K562 (cell line): ENCODE measurements around the gene SLC22A15.

Source experiments
- CREB1 ChIP-seq, 2 experiments: sonication (generic) in 1 of 2; formaldehyde crosslinking in 1 of 2; IDR thresholded peaks; 2 replicates each; pipeline versions ENCODE4 v1.6.1 to v1.8.0; 2012 to 2022; ENCODE audit warnings: inconsistent platforms in 1 of 2, mild to moderate bottlenecking in 1 of 2, missing genetic modification reagents in 1 of 2, moderate library complexity in 1 of 2
- CTCFL ChIP-seq: IDR thresholded peaks from 2 replicates; pipeline ENCODE4 v1.6.1; 2011; ENCODE audit warnings: borderline replicate concordance, low read depth, mild to moderate bottlenecking, moderate library complexity, low read length; ENCODE audit not compliant: insufficient read depth, poor library complexity, severe bottlenecking
- EZH2 ChIP-seq: IDR thresholded peaks from 2 replicates; pipeline ENCODE4 v1.6.1; 2012; ENCODE audit warnings: low read depth, mild to moderate bottlenecking, inconsistent platforms, low read length, borderline replicate concordance
- MEIS2 ChIP-seq: fragments of 450-650 bp; IDR thresholded peaks from 2 replicates; pipeline ENCODE4 v1.6.1; 2014; ENCODE audit warnings: mild to moderate bottlenecking; ENCODE audit not compliant: partially characterized antibody
- TAF9B ChIP-seq: fragments of 450-650 bp; IDR thresholded peaks from 2 replicates; pipeline ENCODE4 v1.6.1; 2018; ENCODE audit warnings: mild to moderate bottlenecking; ENCODE audit not compliant: partially characterized antibody
- ZNF444 ChIP-seq: fragments of 250-450 bp; sonication (Bioruptor Pico); IDR thresholded peaks from 2 replicates; pipeline ENCODE4 v1.4.0; 2020; ENCODE audit warnings: mild to moderate bottlenecking, moderate library complexity
- ZNF77 ChIP-seq: fragments of 250-450 bp; sonication (Bioruptor Pico); IDR thresholded peaks from 2 replicates; pipeline ENCODE4 v1.5.0; 2020
- TF ChIP-seq, protein P1 (sequence below): fragments of 450-650 bp; formaldehyde crosslinking; IDR thresholded peaks from 2 replicates; pipeline ENCODE4 v1.4.0; 2022; ENCODE audit warnings: mild to moderate bottlenecking, moderate library complexity
- TF ChIP-seq, protein P2 (sequence below), 3 experiments: IDR thresholded peaks in 2 of 3; conservative IDR thresholded peaks in 1 of 3; 2 replicates each; pipeline ENCODE4 v1.5.1; 2011 to 2012; ENCODE audit warnings: low read length in 3 of 3, mild to moderate bottlenecking in 3 of 3, control low read depth in 2 of 3, improper control_type of control experiment in 1 of 3, inconsistent platforms in 1 of 3, low read depth in 1 of 3, mixed read lengths in 1 of 3, moderate library complexity in 1 of 3; ENCODE audit not compliant: insufficient read depth in 2 of 3

- TF ChIP-seq, protein P1, sequence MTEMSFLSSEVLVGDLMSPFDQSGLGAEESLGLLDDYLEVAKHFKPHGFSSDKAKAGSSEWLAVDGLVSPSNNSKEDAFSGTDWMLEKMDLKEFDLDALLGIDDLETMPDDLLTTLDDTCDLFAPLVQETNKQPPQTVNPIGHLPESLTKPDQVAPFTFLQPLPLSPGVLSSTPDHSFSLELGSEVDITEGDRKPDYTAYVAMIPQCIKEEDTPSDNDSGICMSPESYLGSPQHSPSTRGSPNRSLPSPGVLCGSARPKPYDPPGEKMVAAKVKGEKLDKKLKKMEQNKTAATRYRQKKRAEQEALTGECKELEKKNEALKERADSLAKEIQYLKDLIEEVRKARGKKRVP (CRISPR knock-in tag): no peak
- no peak for TF ChIP-seq ZNF444 (CRISPR knock-in tag)
- TF ChIP-seq EZH2: no peak
- no peak for TF ChIP-seq CTCFL
- TF ChIP-seq, protein P2, sequence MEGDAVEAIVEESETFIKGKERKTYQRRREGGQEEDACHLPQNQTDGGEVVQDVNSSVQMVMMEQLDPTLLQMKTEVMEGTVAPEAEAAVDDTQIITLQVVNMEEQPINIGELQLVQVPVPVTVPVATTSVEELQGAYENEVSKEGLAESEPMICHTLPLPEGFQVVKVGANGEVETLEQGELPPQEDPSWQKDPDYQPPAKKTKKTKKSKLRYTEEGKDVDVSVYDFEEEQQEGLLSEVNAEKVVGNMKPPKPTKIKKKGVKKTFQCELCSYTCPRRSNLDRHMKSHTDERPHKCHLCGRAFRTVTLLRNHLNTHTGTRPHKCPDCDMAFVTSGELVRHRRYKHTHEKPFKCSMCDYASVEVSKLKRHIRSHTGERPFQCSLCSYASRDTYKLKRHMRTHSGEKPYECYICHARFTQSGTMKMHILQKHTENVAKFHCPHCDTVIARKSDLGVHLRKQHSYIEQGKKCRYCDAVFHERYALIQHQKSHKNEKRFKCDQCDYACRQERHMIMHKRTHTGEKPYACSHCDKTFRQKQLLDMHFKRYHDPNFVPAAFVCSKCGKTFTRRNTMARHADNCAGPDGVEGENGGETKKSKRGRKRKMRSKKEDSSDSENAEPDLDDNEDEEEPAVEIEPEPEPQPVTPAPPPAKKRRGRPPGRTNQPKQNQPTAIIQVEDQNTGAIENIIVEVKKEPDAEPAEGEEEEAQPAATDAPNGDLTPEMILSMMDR (IDR thresholded peaks at IDR 0.05 in 2 of 3, conservative IDR thresholded peaks at IDR 0.05 in 1 of 3; ENCODE audit: insufficient read depth in 2 of 3, low read depth in 1 of 3, low read length in 3 of 3): no peak
- TF ChIP-seq MEIS2: no peak
- TF ChIP-seq TAF9B: no peak
- TF ChIP-seq CREB1 (IDR thresholded peaks at IDR 0.05): no peak
- no peak for TF ChIP-seq CREB1 (CRISPR knock-in tag; IDR thresholded peaks at IDR 0.05)
- no peak for TF ChIP-seq ZNF77 (CRISPR knock-in tag)
Measured at GRCh38 chr1:116064616-116065015, 88.3 kb downstream of the SLC22A15 start.
